ENCODE data around the gene ABCC3.
"Not testable (repeated sequence)": the region's sequence is repeated elsewhere in the genome, so short reads cannot be mapped to it uniquely, and the experiment has no call there.

ABCC3 gene

GRCh38 chr17:50709053-50709452 is 74.4 kb downstream of the ABCC3 start:
- DNase-seq = not testable (repeated sequence)

- DNase-seq = no peak
Observed at GRCh38 chr17:50710025-50710424, 75.3 kb downstream of the ABCC3 start.

DNA sequence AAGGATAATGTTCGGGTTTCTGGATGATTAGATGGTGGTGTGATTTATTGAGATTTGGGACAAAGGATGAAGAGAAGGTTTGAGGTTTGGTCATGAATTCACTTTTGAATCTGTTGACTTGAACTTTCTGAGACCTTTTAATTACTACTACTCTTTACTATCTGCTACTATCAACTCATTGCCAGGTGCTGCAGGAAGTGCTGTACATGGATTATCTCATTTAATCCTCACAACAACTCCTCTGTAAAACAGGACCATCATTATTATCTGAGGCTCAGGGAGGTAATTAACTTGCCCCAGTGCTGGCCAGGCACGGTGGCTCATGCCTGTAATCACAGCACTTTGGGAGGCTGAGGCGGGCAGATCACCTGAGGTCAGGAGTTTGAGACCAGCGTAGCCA is 76.0 kb downstream of the ABCC3 start:
- DNase-seq = no peak

- no peak for DNase-seq
Observed at GRCh38 chr17:50712641-50713040, 78.0 kb downstream of the ABCC3 start.

DNA sequence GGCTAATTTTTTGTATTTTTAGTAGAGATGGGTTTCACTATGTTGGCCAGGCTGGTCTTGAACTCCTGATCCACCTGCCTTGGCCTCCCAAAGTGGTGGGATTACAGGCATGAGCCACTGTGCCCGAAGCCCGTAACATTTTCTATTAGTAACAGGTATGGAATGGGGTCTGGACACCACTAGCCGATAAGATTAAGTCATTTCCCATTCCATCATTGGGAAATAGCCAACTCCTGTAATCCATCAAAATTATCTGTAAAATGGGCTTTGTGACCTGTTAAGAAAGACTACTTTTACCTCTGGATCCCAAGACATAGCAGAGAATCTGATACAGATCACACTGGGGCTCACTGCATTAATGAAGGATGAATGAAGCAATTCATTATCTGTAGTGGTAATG is 80.8 kb downstream of the ABCC3 start:
- DNase-seq = no peak

- DNase-seq = peak; percentile 91
Observed at GRCh38 chr17:50719144-50719923, 84.7 kb downstream of the ABCC3 start, which contains the start of gene LUC7L3. Gene LUC7L3, plus strand, starts transcription at chr17:50719603. Its CDS starts 130 bp downstream, at chr17:50719733.

GRCh38 chr17:50719924-50720794 is 85.5 kb downstream of the ABCC3 start:
- no peak for DNase-seq

- DNase-seq = no peak
Observed at GRCh38 chr17:50721194-50722010, 86.7 kb downstream of the ABCC3 start.

GRCh38 chr17:50722746-50723145 is 88.1 kb downstream of the ABCC3 start:
- DNase-seq = no peak

DNA sequence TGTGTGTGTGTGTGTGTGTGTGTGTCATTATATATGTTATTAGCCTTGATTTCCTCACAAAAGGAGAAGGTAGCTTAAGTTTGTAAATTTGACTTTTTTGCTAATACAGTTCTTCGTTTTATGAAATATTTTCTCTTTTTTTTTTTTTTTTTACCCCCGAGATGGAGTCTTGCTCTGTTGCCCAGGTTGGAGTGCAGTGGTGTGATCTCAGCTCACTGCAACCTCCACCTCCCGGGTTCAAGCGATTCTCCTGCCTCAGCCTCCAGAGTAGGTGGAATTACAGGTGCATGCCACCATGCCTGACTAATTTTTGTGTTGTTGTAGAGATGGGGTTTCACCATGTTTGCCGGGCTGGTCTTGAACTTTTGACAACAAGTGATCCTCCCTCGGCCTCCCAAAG is 89.9 kb downstream of the ABCC3 start:
- DNase-seq = not testable (repeated sequence)

GRCh38 chr17:50725769-50726655 is 91.3 kb downstream of the ABCC3 start:
- no peak for DNase-seq

- no peak for DNase-seq
Observed at GRCh38 chr17:50728112-50728429, 93.4 kb downstream of the ABCC3 start.

DNA sequence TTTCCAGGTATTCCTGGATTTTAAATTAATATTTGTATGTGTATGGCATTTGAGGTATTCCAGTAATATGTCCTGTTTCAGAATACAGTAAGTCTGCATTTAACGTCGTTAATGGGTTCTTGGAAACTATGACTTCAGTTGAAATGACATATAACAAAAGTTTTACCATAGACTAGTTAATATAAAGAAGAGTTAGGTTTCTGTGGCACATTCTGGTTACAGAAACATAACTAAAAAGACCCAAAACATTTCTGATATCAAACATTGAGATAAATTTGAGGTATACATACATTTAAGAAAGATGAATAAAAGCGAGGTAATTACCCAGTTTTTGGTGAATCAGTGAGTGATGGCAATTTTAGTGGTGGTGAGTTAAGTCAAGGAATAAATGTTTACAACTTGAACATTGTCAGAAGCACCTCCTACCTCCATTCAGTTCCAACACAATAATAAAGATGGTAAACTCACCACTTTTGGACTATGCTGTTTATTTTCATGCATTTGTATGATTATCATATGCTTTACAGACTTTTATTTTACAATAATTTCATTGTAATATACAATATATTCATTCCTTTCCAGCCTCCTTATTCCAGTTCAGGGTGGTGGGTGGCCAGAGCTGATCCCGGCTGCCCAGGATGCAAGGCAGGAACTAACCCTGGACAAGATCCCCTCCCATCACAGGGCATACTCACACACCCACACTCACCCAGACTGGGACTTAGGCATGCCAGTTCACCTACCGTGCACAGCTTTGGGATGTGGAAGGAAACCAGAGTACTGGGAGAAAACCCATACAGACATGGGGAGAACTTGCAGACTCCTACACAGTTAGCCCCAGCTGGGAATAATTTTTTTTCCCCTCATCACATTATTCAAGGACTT is 94.4 kb downstream of the ABCC3 start:
- DNase-seq = no peak

- DNase-seq = no peak
Observed at GRCh38 chr17:50731575-50732460, 97.1 kb downstream of the ABCC3 start.

- no peak for DNase-seq
Observed at GRCh38 chr17:50735287-50735686, 100.6 kb downstream of the ABCC3 start.

DNA sequence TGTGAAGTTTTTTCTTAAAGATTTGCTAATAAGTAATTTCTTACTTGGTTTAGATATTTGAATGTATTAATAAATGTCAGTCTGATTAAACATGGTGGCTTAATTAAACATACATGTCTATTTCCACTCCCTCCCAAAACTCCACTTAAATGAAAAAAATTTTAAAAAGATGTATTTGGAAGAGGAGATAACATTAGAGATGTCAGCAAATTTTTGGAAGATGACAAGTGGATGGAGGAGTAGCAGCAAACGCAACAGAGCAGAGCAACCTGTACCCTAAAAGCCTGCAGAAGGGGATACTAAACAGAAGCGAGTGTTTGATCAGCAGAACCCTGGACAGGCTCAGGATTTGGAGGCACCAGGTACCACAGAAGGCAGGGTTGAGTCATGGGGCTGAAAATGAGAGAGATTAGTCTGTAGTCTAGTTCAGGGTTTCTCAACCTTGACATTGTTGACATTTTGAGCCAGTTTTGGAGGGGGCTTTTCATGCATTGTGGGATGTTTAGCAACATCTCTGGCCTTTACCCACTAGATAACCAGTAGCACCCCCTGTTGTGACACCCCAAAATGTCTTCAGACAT is 102.5 kb downstream of the ABCC3 start:
- no peak for DNase-seq

DNA sequence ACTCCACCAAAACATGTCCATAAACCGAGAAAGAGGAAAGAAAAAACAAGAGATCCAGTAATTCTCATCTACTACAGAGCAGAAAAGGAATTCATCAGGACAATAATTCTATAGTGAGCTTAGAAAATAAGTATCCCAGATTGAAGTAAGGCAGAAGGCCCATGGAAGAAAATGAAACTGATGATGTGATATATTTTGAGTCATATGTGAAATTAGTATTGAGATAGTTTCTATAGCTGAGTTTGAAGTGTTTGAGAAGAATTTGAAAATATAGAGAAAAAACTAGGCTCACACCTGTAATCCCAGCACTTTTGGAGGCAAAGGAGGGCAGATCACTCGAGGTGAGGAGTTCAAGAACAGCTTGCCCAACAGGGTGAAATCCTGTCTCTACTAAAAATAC is 104.4 kb downstream of the ABCC3 start:
- DNase-seq = no peak

Data from stimulated activated CD4-positive, alpha-beta T cell treated with anti-CD3 and anti-CD28 coated beads, Interleukin-12 subunit alpha, Interleukin-12 subunit beta, amount 100 ng/mL, for 4 hours (primary cell).